ENCODE measurements around the gene ESRRA. TPM values are rescaled to one million over a fixed set of nuclear protein-coding genes. Genes with fewer than 3 reads are reported as not detected.
A peak's percentile ranks its signal among the peaks of the same experiment; 100 is the strongest.

Gene ESRRA
- total and polyA plus RNA-seq, 2 of the 8 experiments (the other 6 are each of a cell fraction or from before 2014, with no cell fraction given): 18.2 to 37.0 TPM

GRCh38 chr11:64330888-64331287 is 25.6 kb downstream of the ESRRA start:
- TF ChIP-seq GTF2F1 (IDR thresholded peaks at IDR 0.05; ENCODE audit: borderline replicate concordance, low read depth, low read length) (no peak), KDM5A (IDR thresholded peaks at IDR 0.05; ENCODE audit: low read length) (no peak), RNF2 (IDR thresholded peaks at IDR 0.05; ENCODE audit: borderline replicate concordance, low read depth, low read length, missing control alignments, poor library complexity, severe bottlenecking) (no peak), JUN (IDR thresholded peaks at IDR 0.05; ENCODE audit: low read depth, low read length) (no peak), ATF3 (IDR thresholded peaks at IDR 0.05; ENCODE audit: insufficient read depth, low read depth, low read length) (no peak), YY1 (IDR thresholded peaks at IDR 0.05; ENCODE audit: low read depth, low read length) (no peak), RBBP5 (IDR thresholded peaks at IDR 0.05; ENCODE audit: borderline replicate concordance, low read depth, low read length) (no peak), SP2 (IDR thresholded peaks at IDR 0.05; ENCODE audit: low read length) (no peak), CTBP2 (IDR thresholded peaks at IDR 0.05; ENCODE audit: borderline replicate concordance, insufficient read depth, insufficient read length, low read length) (no peak), POLR2A (IDR thresholded peaks at IDR 0.05; ENCODE audit: control extremely low read depth in 1 of 2, low read depth in 2 of 2, low read length in 2 of 2) (no peak), CBX5 (IDR thresholded peaks at IDR 0.05; ENCODE audit: low read depth, low read length) (no peak), ZNF274 (IDR thresholded peaks at IDR 0.05; ENCODE audit: borderline replicate concordance, extremely low read depth, low read length) (no peak)
- no peak overlapping the region for H2BK120ac ChIP-seq (replicated peaks; ENCODE audit: low read depth, low read length)
- H3K27me3 ChIP-seq (replicated peaks in 1 of 4; ENCODE audit: control insufficient read depth in 3 of 4, extremely low read depth in 1 of 4, insufficient read depth in 3 of 4, low read length in 3 of 4): no peaks in the 10 kb centered on the region
- 0 out of 2 replicates have a peak overlapping the region, but pooled peaks have one; percentile 86 for H2BK20ac ChIP-seq (ENCODE audit: low read length)
- ChIA-PET CTCF (ENCODE audit: partially characterized antibody) (interaction anchor here (0.7 to 37.6 kb wide), 8 partner anchors 8 to 296 kb away, joined by 3 to 614 read pairs (median 4); partner anchors contain the start of genes CATSPERZ, CCDC88B, ESRRA and PRDX5), POLR2A (ENCODE audit: partially characterized antibody) (interaction anchor here (0.7 to 7.3 kb wide), 9 partner anchors 9 to 1666 kb away, joined by 3 to 61 read pairs (median 3); partner anchors contain the start of genes C11orf98, CCDC88B, CSKMT and ESRRA)
- no peak overlapping the region for H3K23ac ChIP-seq (ENCODE audit: insufficient read length)
- no peak overlapping the region for H3K27ac ChIP-seq (ENCODE audit: low read depth, low read length)
- H3K4me3 ChIP-seq (ENCODE audit: extremely low read depth in 1 of 4, insufficient read depth in 2 of 4, low read depth in 3 of 4, low read length in 4 of 4): no peak overlapping the region
- H2AFZ ChIP-seq (ENCODE audit: low read length): no peak overlapping the region
- H2BK5ac ChIP-seq (ENCODE audit: low read depth, low read length): 0 out of 2 replicates have a peak overlapping the region, but pooled peaks have one; percentile 12
- H3K4ac ChIP-seq (replicated peaks; ENCODE audit: insufficient read length, low read depth, low read length): peak overlapping the region; percentile 13
- H3K56ac ChIP-seq (replicated peaks; ENCODE audit: insufficient read length, low read depth, low read length): no peak overlapping the region
- peak overlapping the region; percentile 88; the same call in 1 of the 2 replicates for H2BK15ac ChIP-seq (ENCODE audit: low read length)
- H3K9ac ChIP-seq (replicated peaks in 1 of 4; ENCODE audit: extremely low read depth in 1 of 4, low read depth in 3 of 4, low read length in 3 of 4): no peak overlapping the region
- no peak overlapping the region; the same call in 1 of the 2 replicates for H2AK5ac ChIP-seq (ENCODE audit: low read depth, low read length)
- FAIRE-seq (no peak), DNase-seq (ENCODE audit: low read depth in 1 of 2, low spot score in 2 of 2) (no peak)
- peaks cover 2% of the 10 kb centered on the region; the same call in 1 of the 2 replicates for H3K23me2 ChIP-seq (ENCODE audit: low read depth, low read length)
- H2BK12ac ChIP-seq (ENCODE audit: low read depth, low read length): peak overlapping the region; percentile 94; the same call in 1 of the 2 replicates
- no peak overlapping the region for H3K18ac ChIP-seq (ENCODE audit: extremely low read depth, low read length)
- H4K91ac ChIP-seq (replicated peaks; ENCODE audit: insufficient read length, low read length): no peak overlapping the region
- no peak overlapping the region for H4K8ac ChIP-seq (ENCODE audit: extremely low read depth, insufficient read depth, low read length)
- H3K4me1 ChIP-seq (replicated peaks in 1 of 4; ENCODE audit: control insufficient read depth in 3 of 4, insufficient read depth in 4 of 4, low read length in 3 of 4): peaks cover 0 to 9% (median 4%) of the 10 kb centered on the region in 4 experiments; a peak in 6 of 7 replicates
- no peak overlapping the region for H3K4me2 ChIP-seq (ENCODE audit: insufficient read depth in 1 of 2, low read depth in 2 of 2, low read length in 2 of 2)
- no peaks in the 10 kb centered on the region for H3K36me3 ChIP-seq (ENCODE audit: control insufficient read depth in 2 of 4, insufficient read depth in 4 of 4, low read length in 3 of 4)
- H3K79me2 ChIP-seq (ENCODE audit: control insufficient read depth in 1 of 2, insufficient read depth in 2 of 2, low read length in 2 of 2): no peaks in the 10 kb centered on the region
- no peaks in the 10 kb centered on the region for H3K9me3 ChIP-seq (ENCODE audit: insufficient read depth in 2 of 2, low read depth in 1 of 2, low read length in 1 of 2)
- no peaks in the 10 kb centered on the region for H3K79me1 ChIP-seq (ENCODE audit: low read depth, low read length)
- peaks cover 0 to 2% of the 10 kb centered on the region in 2 experiments for H4K20me1 ChIP-seq (replicated peaks in 1 of 2; ENCODE audit: control insufficient read depth in 1 of 2, insufficient read depth in 2 of 2, low read length in 2 of 2)
- WGBS, 2 experiments (ENCODE audit: extremely low coverage in 1 of 2, insufficient coverage in 1 of 2, insufficient read length in 1 of 2, insufficient replicate concordance in 2 of 2, low coverage in 1 of 2, low lambda C conversion rate in 2 of 2, missing lambda C conversion rate in 1 of 2): 89% methylated on average over 11 of the region's 11 CpGs; no CpG with 5 or more reads in 1 of the 2 experiments
- H3K14ac ChIP-seq (ENCODE audit: insufficient read length): no peak overlapping the region
- no peak overlapping the region for H4K5ac ChIP-seq (ENCODE audit: insufficient read length, low read depth, low read length)
